ENCODE measurements around the gene STAT1. TPM values are rescaled to one million over a fixed set of nuclear protein-coding genes. Genes with fewer than 3 reads are reported as not detected.
A peak's percentile ranks its signal among the peaks of the same experiment; 100 is the strongest.

The STAT1 gene
- total and polyA plus RNA-seq, 2 donors (not counting 1 experiment from before 2014, with no cell fraction given) = 128 to 171 TPM

GRCh38 chr2:191012845-191013681, 908 bp downstream of the STAT1 start:
- H2AFZ ChIP-seq (ENCODE audit: low read length) = peak overlapping the region; percentile 36
- TF ChIP-seq CTCF (conservative IDR thresholded peaks at IDR 0.05 in 1 of 2, IDR thresholded peaks at IDR 0.05 in 1 of 2; ENCODE audit: low read depth in 1 of 2, low read length in 2 of 2) (no peak), EZH2 (IDR thresholded peaks at IDR 0.05; ENCODE audit: low read length, missing control alignments) (no peak)
- peaks cover 3% of the 10 kb centered on the region for H3K36me3 ChIP-seq (ENCODE audit: control insufficient read depth, insufficient read depth, low read length)
- H3K27me3 ChIP-seq (ENCODE audit: control insufficient read depth, insufficient read depth, low read length) = no peaks in the 10 kb centered on the region
- peak overlapping the region; percentile 93 for H3K4me2 ChIP-seq (ENCODE audit: extremely low read depth, insufficient read depth, low read length)
- peak overlapping the region; percentile 86 for H3K9ac ChIP-seq (ENCODE audit: insufficient read depth, low read length)
- peaks cover 33% of the 10 kb centered on the region for H3K79me2 ChIP-seq (ENCODE audit: control insufficient read depth, insufficient read depth, low read length)
- no peaks in the 10 kb centered on the region for H4K20me1 ChIP-seq (ENCODE audit: control insufficient read depth, extremely low read depth, insufficient read depth, low read length)
- peaks cover 7% of the 10 kb centered on the region for H3K4me1 ChIP-seq (ENCODE audit: control insufficient read depth, extremely low read depth, insufficient read depth, low read length)
- peak overlapping the region; percentile 80 to 97 (median 92) for H3K4me3 ChIP-seq (replicated peaks in 1 of 4; ENCODE audit: control extremely low read depth in 1 of 4, insufficient read depth in 1 of 4, low read depth in 3 of 4, low read length in 4 of 4)
- H3K9me3 ChIP-seq (ENCODE audit: control insufficient read depth, insufficient read depth, low read depth, low read length) = no peaks in the 10 kb centered on the region
- peak; percentile 27 to 49 for DNase-seq (ENCODE audit: low read depth in 2 of 2)
- H3K27ac ChIP-seq (ENCODE audit: insufficient read depth, low read length) = peak overlapping the region; percentile 94

- peaks cover 33% of the 10 kb centered on the region for H3K79me2 ChIP-seq (ENCODE audit: control insufficient read depth, insufficient read depth, low read length)
- no peaks in the 10 kb centered on the region for H3K9me3 ChIP-seq (ENCODE audit: control insufficient read depth, insufficient read depth, low read depth, low read length)
- H2AFZ ChIP-seq (ENCODE audit: low read length) = no peak overlapping the region
- H3K36me3 ChIP-seq (ENCODE audit: control insufficient read depth, insufficient read depth, low read length) = peaks cover 3% of the 10 kb centered on the region
- TF ChIP-seq CTCF (conservative IDR thresholded peaks at IDR 0.05 in 1 of 2, IDR thresholded peaks at IDR 0.05 in 1 of 2; ENCODE audit: low read depth in 1 of 2, low read length in 2 of 2) (no peak), EZH2 (IDR thresholded peaks at IDR 0.05; ENCODE audit: low read length, missing control alignments) (no peak)
- peak overlapping the region; percentile 93 for H3K4me2 ChIP-seq (ENCODE audit: extremely low read depth, insufficient read depth, low read length)
- H3K9ac ChIP-seq (ENCODE audit: insufficient read depth, low read length) = no peak overlapping the region
- peak overlapping the region; percentile 94 for H3K27ac ChIP-seq (ENCODE audit: insufficient read depth, low read length)
- peak overlapping the region in 3 of 4 experiments; percentile 80 to 97 (median 95) for H3K4me3 ChIP-seq (replicated peaks in 1 of 4; ENCODE audit: control extremely low read depth in 1 of 4, insufficient read depth in 1 of 4, low read depth in 3 of 4, low read length in 4 of 4)
- no peaks in the 10 kb centered on the region for H3K27me3 ChIP-seq (ENCODE audit: control insufficient read depth, insufficient read depth, low read length)
- H3K4me1 ChIP-seq (ENCODE audit: control insufficient read depth, extremely low read depth, insufficient read depth, low read length) = peaks cover 7% of the 10 kb centered on the region
- DNase-seq (ENCODE audit: low read depth in 2 of 2) = no peak
- no peaks in the 10 kb centered on the region for H4K20me1 ChIP-seq (ENCODE audit: control insufficient read depth, extremely low read depth, insufficient read depth, low read length)
These were observed 1.6 kb downstream of the STAT1 start for GRCh38 chr2:191012346-191012745.

GRCh38 chr2:191010887-191011885, 2.8 kb downstream of the STAT1 start:
- no peak overlapping the region for H3K4me2 ChIP-seq (ENCODE audit: extremely low read depth, insufficient read depth, low read length)

More at GRCh38 chr2:191010887-191011885, 2.8 kb downstream of the STAT1 start:
- Histone ChIP-seq H3K79me2 (ENCODE audit: control insufficient read depth, insufficient read depth, low read length) (peaks cover 33% of the 10 kb centered on the region), H3K27me3 (ENCODE audit: control insufficient read depth, insufficient read depth, low read length) (no peaks in the 10 kb centered on the region), H4K20me1 (ENCODE audit: control insufficient read depth, extremely low read depth, insufficient read depth, low read length) (no peaks in the 10 kb centered on the region), H3K9ac (ENCODE audit: insufficient read depth, low read length) (no peak overlapping the region), H3K4me1 (ENCODE audit: control insufficient read depth, extremely low read depth, insufficient read depth, low read length) (peaks cover 7% of the 10 kb centered on the region), H3K9me3 (ENCODE audit: control insufficient read depth, insufficient read depth, low read depth, low read length) (no peaks in the 10 kb centered on the region), H3K36me3 (ENCODE audit: control insufficient read depth, insufficient read depth, low read length) (peaks cover 13% of the 10 kb centered on the region), H2AFZ (ENCODE audit: low read length) (no peak overlapping the region), H3K27ac (ENCODE audit: insufficient read depth, low read length) (no peak overlapping the region), H3K4me3 (replicated peaks in 1 of 4; ENCODE audit: control extremely low read depth in 1 of 4, insufficient read depth in 1 of 4, low read depth in 3 of 4, low read length in 4 of 4) (peak overlapping the region in 1 of 4 experiments; percentile 27)
- TF ChIP-seq EZH2 (IDR thresholded peaks at IDR 0.05; ENCODE audit: low read length, missing control alignments) (no peak), CTCF (conservative IDR thresholded peaks at IDR 0.05 in 1 of 2, IDR thresholded peaks at IDR 0.05 in 1 of 2; ENCODE audit: low read depth in 1 of 2, low read length in 2 of 2) (no peak)
- no peak for DNase-seq (ENCODE audit: low read depth in 2 of 2)
